Skin epidermis (tissue), 12 donors: Measurements from ENCODE around the gene NEXMIF.
"Not testable (repeated sequence)": the region's sequence is repeated elsewhere in the genome, so short reads cannot be mapped to it uniquely, and the experiment has no call there.

Experiments
- H3K27ac ChIP-seq, 21 experiments: fragments of 200-600 bp; sonication (generic) in 11 of 21; one replicate each; pipeline ENCODE4 v1.5.0; 2020; ENCODE audit warnings: mild to moderate bottlenecking in 3 of 21, inconsistent platforms in 2 of 21, moderate library complexity in 2 of 21
- H3K4me3 ChIP-seq, 7 experiments: fragments of 200-600 bp; sonication (generic) in 2 of 7; one replicate each; pipeline ENCODE4 v1.5.0; 2020; ENCODE audit warnings: inconsistent platforms in 2 of 7, mild to moderate bottlenecking in 2 of 7, moderate library complexity in 1 of 7

Gene NEXMIF

DNA sequence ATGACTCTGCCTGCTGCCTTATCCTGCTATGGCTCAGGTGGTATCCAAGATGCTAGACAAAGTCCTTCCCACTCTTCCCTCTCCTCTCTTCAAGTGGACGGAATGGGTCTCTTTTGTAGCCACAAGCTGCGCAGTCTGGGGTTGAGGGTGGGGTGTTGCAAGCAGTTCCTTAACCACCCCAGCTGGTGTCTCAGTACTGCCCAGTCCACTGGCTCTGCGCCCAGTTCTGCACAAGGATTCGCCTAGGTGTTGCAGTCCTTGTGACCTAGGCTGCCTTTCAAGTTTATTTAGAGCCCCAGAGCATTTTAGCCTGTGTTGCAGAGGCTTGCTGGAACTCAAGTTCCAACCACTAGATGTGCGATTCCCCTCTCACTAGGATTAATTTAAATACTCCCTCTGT, 120.7 kb downstream of the NEXMIF start:
- no peak overlapping the region for H3K27ac ChIP-seq
- H3K4me3 ChIP-seq, result no peak overlapping the region

DNA sequence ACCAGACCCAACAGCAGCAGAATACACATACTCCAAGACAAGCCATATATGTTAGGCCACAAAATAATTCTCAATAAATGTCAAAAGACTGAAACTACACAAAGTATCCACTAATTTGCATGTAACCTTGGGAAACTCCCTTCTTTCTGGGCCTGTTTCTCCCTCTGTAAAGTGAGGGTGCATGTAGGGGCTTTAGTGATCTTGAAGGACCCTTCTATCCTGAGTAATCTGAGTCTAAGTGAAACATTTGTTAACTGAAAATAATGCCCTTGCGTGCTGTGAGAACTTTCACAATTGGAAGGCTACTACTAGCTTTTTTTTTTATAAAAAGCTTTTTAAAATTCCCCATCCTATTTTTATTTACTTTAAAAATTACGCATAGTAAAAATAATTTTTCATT, 125.2 kb downstream of the NEXMIF start:
- no peak overlapping the region for H3K27ac ChIP-seq
- H3K4me3 ChIP-seq, result no peak overlapping the region

DNA sequence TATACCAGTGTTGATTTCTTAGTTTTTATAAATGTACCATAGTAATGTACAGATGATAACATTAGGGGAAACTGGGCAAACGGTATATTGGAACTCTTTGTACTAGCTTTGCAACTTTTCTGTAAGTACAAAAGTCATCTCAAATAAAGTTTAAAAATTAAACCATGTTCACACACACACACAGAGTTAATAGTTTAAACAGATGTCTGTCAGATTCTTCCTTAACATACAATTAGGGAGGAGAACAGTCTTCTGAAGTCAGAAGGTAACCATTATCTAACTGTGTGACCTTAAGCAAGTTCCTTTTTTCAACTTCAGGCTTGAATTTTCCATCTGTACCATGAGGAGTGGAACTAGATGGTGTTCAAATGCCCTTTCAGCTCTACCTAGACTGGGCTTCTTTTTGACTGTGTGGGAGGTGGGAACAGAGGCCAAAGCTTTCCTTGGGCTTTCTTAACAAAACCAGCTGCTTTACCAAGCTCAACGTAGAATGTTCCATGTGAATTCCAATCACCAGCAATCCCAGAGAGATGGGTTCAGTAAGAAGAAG, 127.8 kb downstream of the NEXMIF start:
- H3K4me3 ChIP-seq, result no peak overlapping the region
- H3K27ac ChIP-seq, result no peak overlapping the region

DNA sequence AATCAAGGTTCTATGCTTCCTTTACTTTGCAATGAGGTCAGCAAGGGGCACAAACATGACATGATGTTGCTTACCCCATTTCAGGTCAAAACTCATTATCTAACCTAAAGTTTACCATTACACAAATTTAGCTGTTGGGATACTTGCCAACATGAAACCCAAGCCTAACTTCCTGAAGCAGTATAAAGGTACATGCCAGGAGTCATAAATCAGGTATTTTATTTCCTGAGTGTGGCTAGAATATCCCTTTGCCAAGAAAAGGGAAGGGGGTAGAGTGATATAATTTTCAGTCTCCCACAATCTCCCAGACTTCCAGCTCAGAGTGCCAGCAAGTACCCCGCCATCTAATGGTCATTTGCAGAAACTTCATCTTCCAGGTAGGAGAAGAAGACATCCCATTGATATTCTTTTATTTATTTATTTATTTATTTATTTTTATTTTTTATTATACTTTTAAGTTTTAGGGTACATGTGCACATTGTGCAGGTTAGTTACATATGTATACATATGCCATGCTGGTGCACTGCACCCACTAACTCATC, 136.6 kb downstream of the NEXMIF start:
- Histone ChIP-seq H3K4me3 (no peak overlapping the region), H3K27ac (no peak overlapping the region)

DNA sequence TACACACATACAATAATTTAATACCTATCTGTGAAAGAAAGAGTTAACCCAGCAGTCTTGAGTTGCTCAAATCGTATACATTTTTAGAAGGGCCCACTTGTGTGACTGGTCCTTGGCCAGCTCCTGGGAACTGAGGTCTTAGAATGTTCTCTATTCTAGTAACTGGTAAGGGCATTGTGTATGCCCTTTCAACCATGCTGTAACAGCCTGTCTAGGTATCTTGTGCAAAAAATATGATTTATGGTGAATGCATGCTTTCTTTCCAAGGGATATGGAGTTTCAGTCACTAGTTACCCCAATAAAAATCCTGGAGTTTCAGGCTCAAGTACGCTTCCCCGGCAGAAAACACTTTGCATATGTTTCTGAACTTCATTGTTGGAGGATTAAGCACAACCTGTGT, 140.6 kb downstream of the NEXMIF start:
- Histone ChIP-seq H3K27ac (no peak overlapping the region), H3K4me3 (no peak overlapping the region)

DNA sequence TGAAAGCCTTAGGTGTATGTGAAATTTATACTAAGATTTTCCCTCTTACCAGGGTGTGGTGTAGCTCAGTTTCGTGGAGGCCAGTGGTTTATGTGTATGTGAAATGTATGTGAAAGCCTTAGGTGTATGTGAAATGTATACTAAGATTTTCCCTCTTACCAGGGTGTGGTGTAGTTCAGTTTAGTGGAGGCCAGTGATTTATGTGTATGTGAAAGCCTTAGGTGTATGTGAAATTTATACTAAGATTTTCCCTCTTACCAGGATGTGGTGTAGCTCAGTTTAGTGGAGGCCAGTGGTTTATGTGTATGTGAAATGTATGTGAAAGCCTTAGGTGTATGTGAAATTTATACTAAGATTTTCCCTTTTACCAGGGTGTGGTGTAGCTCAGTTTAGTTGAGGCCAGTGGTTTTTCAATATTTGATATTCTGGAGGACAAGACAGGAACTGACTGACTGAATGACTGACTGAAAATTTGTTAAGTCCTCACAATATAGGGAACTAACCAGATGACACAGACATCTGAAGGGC, 143.7 kb downstream of the NEXMIF start:
- no peak overlapping the region for H3K4me3 ChIP-seq
- H3K27ac ChIP-seq, result no peak overlapping the region

DNA sequence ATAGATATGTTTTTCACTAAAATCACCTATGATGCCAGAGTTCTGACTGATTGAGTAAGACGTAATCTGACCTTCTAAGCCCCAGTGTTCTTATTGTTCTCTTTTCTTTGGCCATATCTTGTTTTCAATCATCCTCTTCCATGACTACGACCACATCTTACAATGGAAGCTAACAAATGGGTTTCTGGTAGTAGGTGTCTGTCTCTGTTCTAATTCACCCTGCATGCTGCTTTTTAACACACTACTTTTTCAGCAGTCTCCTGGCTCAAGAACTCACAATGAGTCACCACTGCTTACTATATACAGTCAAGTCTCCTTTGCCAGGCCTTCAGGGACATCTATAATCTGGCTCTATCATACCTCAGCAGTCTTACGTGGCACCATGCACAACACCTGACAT, 146.1 kb downstream of the NEXMIF start:
- H3K27ac ChIP-seq, result no peak overlapping the region
- no peak overlapping the region for H3K4me3 ChIP-seq

DNA sequence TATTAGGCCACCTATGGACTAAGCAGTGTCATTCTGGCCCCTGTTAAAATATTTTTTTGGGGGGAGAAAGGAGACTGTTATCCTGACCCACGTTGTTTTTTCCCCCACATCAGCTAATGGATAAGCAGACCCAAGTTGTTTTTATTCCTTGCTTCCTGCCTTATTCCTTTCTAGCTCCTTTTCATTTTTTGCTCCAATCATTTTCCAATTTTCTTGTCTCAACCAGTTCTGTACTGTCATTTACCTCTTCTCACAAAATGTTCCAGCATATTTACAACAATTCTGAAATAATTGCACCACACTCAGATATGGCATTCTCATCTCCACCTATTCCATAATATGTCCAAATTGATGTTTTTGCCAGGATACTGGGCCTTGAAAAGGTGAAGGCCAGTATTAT, 150.3 kb downstream of the NEXMIF start:
- Histone ChIP-seq H3K4me3 (no peak overlapping the region), H3K27ac (no peak overlapping the region)

DNA sequence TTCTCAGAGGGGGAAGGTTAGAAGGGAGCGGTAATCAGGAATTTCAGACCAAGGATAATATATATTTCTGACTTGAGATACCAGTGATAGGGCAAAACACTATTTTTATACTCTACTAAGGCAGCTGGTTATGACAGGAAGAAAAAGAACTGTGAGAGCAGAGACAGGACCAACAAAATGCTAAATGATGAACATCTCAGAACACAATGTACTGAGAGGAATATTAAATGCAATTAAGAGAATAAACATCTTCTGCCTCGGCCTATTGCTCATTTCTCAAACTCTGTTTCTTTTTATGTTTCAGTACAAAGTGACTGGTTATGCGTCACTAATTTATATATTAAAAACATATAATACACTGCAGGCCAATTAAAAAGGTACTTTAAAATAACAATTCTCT, 188.8 kb downstream of the NEXMIF start:
- no peak overlapping the region for H3K4me3 ChIP-seq
- H3K27ac ChIP-seq, result no peak overlapping the region

DNA sequence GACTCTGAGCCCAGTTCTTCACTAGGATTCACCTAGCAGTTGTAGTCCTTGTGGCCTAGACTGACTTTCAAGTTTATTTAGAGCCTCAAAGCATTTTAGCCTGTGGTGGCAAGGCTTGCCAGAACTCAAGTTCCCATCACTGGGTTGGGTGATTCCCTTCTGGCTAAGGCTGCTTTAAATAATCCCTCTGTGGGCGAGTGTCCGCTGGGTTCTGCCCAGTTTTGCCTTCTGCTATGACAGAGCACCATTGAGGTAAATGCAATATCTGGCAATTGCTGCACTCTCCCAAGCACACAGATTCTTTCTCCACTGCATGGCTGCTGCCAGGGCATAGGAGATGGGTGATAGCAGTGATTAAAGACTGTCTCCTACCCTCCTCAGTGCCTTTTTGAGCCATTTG, 220.0 kb downstream of the NEXMIF start:
- no peak overlapping the region for H3K27ac ChIP-seq
- H3K4me3 ChIP-seq, result no peak overlapping the region

DNA sequence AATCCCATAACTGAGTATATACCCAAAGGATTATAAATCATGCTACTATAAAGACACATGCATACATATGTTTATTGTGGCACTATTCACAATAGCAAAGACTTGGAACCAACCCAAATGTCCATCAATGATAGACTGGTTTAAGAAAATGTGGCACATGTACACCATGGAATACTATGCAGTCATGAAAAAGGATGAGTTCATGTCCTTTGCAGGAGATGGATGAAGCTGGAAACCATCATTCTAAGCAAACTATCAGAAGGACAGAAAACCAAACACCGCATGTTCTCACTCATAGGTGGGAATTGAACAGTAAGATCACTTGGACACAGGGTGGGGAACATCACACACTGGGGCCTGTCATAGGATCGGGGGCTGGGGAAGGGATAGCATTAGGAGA, 223.9 kb downstream of the NEXMIF start:
- H3K4me3 ChIP-seq, H3K27ac ChIP-seq: not testable (repeated sequence)

DNA sequence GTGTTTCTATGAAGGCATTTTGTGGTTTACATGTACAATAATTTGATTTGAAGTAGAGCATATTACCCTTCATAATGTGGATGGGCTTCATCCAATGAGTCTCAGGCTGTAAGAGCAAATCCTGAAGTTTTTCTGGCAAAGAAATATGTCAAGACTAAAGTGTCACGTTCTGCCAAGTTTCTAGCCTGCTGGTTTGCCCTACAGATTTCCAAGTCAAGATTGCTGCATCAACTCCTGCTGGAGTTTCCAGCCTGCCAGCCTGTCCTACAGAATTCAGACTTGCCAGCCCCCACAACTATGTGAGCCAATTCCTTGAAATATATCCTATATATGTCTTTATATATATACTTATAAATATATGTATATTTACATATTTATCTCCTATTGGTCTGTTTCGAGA, 240.8 kb downstream of the NEXMIF start:
- H3K27ac ChIP-seq, result no peak overlapping the region
- no peak overlapping the region for H3K4me3 ChIP-seq
